Stimulated activated CD8-positive, alpha-beta memory T cell treated with anti-CD3 and anti-CD28 coated beads, Interleukin-15, amount 100 ng/mL, for 24 hours (primary cell): Measurements from ENCODE around the gene MGST3.
A peak's percentile ranks its signal among the peaks of the same experiment; 100 is the strongest.
"Not testable (repeated sequence)": the region's sequence is repeated elsewhere in the genome, so short reads cannot be mapped to it uniquely, and the experiment has no call there.

Source experiments
- DNase-seq: peaks from one replicate; pipeline ENCODE4 v3.0.0-alpha.2; 2020; ENCODE audit warnings: low read depth

Gene MGST3

GRCh38 chr1:165630629-165631341 is at the start of gene MGST3:
Gene MGST3 (plus strand): TSS chr1:165631234. CDS start chr1:165649848, 18,614 bp downstream.
- peak; percentile 85 for DNase-seq

DNA sequence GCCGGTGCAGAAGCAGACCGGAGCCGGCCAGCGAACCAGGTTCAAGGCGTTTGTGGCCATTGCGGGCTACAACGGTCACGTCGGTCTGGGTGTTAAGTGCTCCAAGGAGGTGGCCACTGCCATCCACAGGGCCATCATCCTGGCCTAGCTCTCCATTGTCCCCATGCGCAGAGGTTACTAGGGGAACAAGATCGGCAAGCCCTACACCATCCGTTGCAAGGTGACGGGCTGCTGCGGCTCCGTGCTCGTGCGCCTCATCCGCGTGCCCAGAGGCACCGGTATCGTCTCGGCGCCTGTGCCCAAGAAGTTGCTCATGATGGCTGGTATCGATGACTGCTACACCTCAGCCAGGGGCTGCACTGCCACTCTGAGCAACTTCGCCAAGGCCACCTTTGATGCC is 49.1 kb upstream of the MGST3 start:
- DNase-seq: no peak

DNA sequence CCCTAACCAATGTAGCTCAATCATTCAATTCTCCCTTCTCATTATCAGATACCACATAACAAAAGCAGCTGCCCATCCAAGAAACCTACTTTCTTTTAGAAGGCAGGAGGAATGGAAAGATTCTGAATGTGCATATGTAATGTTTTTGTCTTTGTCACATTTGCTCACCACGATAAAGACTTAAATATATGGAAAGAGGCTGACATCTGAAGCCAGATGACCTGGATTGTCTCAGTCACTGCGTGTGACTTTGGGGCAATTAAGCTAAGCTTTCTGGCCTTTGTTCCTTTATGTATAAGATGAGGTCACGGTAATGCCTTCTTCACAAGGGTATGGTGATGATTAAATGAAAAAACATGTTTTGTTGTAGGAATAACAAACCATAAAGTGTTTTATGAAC is 44.6 kb upstream of the MGST3 start:
- DNase-seq: no peak

DNA sequence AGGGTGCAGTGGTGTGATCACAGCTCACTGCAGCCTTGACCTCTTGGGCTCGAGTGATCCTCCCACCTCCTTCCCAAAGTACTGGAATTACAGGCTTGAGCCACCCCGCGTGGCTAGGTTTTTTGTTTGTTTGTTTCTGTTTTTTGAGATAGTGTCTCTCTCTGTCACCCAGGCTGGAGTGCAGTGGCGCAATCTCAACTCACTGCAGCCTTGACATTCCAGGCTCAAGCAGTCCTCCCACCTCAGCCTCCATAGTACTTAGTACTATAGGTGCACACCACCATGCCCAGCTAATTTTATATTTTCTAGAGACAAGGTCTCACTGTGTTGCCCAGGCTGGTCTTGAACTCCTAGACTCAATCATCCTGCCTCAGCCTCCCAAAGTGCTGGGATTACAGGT is 39.6 kb upstream of the MGST3 start:
- DNase-seq: not testable (repeated sequence)

- peak; percentile 68 for DNase-seq
Measured at GRCh38 chr1:165592945-165593823, 37.9 kb upstream of the MGST3 start.

GRCh38 chr1:165595246-165595938 is 35.6 kb upstream of the MGST3 start:
- DNase-seq: no peak

DNA sequence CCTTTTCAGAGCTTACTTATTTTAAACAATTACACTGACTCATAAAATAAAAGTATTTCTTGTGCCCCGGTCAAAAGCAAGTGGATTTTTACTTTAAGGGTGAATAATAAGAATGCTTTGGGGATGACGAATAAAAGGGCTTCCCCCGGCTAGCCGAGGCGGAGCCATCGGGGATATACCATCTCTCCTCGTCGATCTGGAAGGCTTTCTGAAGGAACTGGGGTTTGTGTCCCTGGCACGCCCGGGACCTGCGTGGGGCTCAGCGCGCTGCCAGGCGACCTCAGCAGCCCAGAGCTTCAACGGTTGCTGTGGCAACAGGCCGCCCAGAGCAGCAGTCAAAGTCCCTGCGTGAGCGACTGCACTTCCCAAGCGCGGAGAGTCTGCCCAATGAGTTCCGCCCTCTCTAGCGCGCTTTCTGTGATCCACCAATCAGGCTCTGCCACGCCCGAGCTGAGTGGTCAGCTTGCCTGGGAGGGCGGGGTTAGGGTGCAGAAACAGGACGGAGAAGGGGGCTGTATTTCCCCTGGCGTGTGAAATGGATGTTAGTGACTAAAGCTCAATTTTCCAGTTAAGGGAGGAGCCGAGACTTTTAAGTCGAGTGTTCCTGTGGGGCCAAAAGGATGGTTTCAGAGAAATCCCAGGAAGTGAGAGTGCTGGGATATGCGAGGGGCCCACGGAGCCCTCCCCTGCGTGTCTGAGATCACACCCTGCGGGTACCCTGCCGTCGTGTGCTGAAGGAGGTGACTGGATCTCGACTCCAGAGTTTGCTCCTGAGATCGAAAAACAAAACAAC is 33.0 kb upstream of the MGST3 start:
- peak; percentile 87 for DNase-seq

DNA sequence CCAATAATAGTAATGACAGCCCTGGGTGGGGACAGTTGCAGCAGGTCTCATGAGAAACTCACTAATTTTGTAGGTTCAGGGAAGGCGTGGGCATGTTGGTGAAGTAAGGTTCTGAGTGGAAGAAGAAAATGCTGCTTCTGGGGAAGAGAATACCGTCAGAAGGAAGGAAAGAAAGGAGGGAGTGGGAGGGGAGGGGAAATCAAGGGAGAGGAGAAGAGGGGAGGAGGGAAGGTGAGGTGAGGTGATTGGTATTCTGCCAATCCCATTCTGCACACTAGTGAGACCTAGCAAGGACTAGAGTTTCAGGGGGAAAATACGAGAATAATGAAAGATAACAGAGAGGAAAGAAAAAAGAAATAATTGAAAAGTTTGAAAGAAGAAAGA is 32.4 kb upstream of the MGST3 start:
- DNase-seq: no peak

DNA sequence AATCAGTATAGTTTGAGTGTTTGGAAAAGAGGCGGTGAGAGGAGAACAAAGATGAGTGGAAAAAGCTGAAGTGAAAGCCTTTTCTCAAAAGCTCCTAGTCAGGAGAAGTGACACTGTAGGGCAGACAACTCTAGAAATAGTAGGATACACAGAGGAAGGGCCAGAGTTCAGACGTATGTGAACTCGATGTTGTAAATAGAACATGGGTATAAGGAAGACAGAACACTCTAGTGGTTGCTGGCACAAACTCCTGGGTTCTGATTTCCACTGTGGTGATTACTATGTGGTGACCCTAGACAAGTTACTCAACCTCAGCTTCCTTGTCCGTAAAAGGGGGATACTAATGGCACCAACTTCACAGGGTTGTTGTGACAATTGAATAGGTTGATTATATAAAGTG is 30.2 kb upstream of the MGST3 start:
- no peak for DNase-seq

GRCh38 chr1:165603810-165604209 is 27.2 kb upstream of the MGST3 start:
- DNase-seq: no peak

GRCh38 chr1:165605246-165605645 is 25.8 kb upstream of the MGST3 start:
- no peak for DNase-seq

DNA sequence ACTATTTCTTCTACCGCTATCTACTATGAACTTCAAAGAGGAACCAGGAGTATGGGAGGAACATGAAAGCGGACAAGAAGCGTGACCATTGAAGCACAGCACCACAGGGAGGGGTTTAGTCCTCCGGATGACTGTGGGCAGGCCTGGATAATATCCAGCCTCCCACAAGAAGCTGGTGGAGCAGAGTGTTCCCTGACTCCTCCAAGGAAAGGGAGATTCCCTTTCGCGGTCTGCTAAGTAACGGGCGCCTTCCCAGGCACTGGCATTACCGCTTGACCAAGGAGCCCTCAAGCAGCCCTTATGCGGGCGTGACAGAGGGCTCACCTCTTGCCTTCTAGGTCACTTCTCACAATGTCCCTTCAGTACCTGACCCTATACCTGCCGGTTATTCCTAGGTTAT is 24.4 kb upstream of the MGST3 start:
- DNase-seq: not testable (repeated sequence)

DNA sequence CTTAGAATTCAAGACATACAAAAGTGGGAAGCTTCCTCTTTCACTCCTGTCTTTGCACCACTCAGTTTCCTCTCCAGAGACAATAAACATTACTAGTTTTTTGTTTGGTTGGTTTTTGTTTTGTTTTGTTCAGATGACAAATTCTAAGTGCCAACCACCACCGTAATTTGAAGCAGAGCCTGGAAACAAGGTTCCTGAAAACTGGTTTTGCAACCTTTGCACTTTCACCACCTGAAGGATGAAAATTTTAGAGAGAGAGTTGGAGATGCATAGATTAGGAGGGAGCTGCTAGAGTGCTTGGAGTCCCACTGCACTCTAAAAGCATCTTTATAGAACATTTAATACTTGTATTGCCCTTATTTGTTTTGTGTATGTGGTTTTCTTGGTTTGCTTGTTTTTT is 20.2 kb upstream of the MGST3 start:
- no peak for DNase-seq

GRCh38 chr1:165612062-165612461 is 19.0 kb upstream of the MGST3 start:
- DNase-seq: no peak

GRCh38 chr1:165616054-165616612 is 14.9 kb upstream of the MGST3 start:
- DNase-seq: no peak

GRCh38 chr1:165616987-165617546 is 14.0 kb upstream of the MGST3 start:
- no peak for DNase-seq

GRCh38 chr1:165619647-165620151 is 11.3 kb upstream of the MGST3 start:
- DNase-seq: no peak

DNA sequence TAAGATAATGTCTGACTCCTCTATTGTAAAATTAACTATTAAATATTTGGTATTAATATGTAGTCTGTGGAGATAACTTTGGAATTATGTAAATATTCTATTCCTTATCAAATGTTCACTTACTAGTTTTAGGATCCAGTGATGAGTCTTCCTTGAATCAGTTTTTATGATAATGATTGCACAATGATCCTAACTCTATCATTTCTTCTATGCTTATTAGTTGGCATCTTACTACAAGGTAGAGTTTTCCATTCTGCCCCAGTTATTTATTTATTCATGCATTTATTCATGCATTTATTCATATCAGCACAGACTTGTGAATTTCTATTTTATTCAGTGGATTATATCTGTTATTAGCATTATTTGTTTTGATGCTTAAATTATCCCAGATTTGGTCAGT is 7.4 kb upstream of the MGST3 start:
- DNase-seq: no peak

DNA sequence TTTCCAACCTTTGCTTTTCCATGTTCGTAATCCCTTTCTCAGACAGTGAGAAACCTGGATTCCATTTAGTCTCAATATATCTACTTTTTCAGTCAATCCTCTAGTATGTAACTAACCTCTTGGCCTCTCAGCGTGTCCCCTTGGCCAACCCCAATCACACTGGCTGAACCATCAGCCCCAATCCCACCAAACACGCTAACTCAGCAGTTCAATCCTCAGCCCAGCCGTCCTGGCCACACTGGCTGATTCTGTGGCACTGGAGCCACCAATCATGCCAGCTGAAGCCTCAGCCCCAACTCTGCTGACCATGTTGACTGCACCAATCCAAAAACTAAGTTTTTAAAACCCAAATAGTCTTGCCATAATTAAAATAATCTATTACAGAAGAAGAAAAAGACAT is 6.6 kb upstream of the MGST3 start:
- no peak for DNase-seq

DNA sequence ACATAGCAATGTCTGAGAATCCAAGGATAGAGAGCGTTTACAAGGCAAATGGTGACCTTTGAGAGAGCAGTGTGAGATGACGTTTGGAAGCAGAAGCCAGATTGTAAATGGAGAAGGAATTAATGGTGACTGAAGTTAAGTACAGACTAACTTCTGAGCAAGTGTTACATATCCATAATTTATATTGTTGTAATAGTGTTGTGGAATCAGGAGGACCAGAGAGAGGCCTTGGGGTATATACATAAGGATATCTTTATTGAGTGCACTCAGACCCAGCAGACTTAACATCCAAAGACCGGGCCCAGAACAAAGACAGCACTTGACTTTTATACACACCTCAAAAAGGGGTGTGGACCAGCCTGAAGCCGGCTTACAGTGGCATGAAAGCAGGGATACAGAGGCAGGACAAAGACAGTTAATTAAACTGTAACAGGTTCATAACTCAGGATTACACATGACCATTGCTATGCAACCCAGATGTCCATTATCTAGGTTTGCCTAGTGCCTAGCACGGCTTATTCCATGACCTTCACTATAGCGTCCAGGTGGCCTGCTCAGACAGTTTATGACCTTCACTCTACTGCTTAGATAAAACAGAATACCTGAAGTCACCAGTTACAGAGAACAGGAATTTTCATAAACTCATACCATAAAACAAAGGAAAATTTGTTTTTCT is 2.7 kb upstream of the MGST3 start:
- DNase-seq: no peak

DNA sequence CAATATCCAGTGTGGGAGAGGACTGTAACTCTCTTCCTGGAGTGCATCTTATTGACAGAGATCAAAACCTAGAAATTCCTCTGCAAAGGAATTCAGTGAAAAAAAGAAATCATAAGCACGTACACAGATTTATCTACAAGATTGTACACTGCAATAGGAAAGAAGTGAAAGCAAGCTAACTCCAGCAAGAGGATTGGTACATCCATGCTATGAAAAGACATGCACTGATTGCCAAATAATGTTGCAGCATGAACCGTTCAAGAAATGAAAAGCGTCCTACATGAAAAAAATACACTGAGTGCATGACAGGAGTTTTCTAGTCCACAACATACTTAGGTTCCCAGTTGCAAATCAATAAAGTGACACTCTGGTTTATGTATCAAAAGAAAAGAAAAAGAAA is 1.9 kb upstream of the MGST3 start:
- DNase-seq: no peak
